HCT116 (cell line): ENCODE data around the gene SCTR. TPM values are rescaled to one million over a fixed set of nuclear protein-coding genes. Genes with fewer than 3 reads are reported as not detected.

Experiments used
- ATAC-seq: fragments of 200-7000 bp; cut with Tn5 transposase; 2 replicates; pipeline ENCODE4 v1.9.1; 2020; ENCODE audit warnings: mild to moderate bottlenecking, moderate library complexity
- BruUV-seq: library from RNA; stranded (reverse); fragments of 400-500 nt; replicated peaks from 2 replicates; lab custom pipeline; 2021; lab: Mats Ljungman, UMichigan
- CTCF ChIA-PET: fragments of 300-600 bp; sonication (Branson Sonifier 250); formaldehyde crosslinking; loops from one replicate; lab custom pipeline; 2021; ENCODE audit warnings: antibody characterized with exemption; lab: Charles Lee
- POLR2A ChIA-PET: fragments of 300-600, 350-600 bp; sonication (Branson Sonifier 250); formaldehyde crosslinking; loops from one replicate; lab custom pipeline; 2021; ENCODE audit warnings: antibody characterized with exemption; lab: Charles Lee
- RAD21 ChIA-PET, 2 experiments: fragments of 300-600 bp; sonication (Branson Sonifier 250); formaldehyde crosslinking; loops; one replicate each; lab custom pipeline; 2023; ENCODE audit warnings: low total read pairs in 2 of 2; ENCODE audit not compliant: uncharacterized antibody in 2 of 2, unreplicated experiment in 2 of 2, low non-redundant PET in 1 of 2; lab: Charles Lee
- DNase-seq: peaks from one replicate; pipeline ENCODE4 v3.0.0-alpha.2; 2010; ENCODE audit warnings: low read depth, low spot score
- H2AFZ ChIP-seq: fragments of 200-600 bp; shearing (Covaris generic), sonication (generic); 2 replicates; pipeline ENCODE4 v1.6.1; 2017; ENCODE audit warnings: low read depth, mixed run types, mixed read lengths, antibody characterized with exemption, low read length; ENCODE audit not compliant: poor library complexity, severe bottlenecking
- H3K27ac ChIP-seq: 2 replicates; pipeline ENCODE4 v1.5.1; 2012; ENCODE audit warnings: low read depth, low read length
- H3K27me3 ChIP-seq: fragments of 200-600 bp; sonication (generic); 2 replicates; pipeline ENCODE4 v1.6.1; 2016; ENCODE audit warnings: mixed run types, low read length, mixed read lengths; ENCODE audit not compliant: insufficient read depth
- H3K36me3 ChIP-seq, 2 experiments: fragments of 200-500 bp in 1 of 2; fragments of 200-600 bp in 1 of 2; sonication (Bioruptor generic) in 1 of 2; sonication (generic) in 1 of 2; 2 replicates each; pipeline versions ENCODE4 v1.5.1 to v1.6.1; 2014 to 2016; ENCODE audit warnings: low read length in 2 of 2, inconsistent platforms in 1 of 2, mixed read lengths in 1 of 2, mixed run types in 1 of 2; ENCODE audit not compliant: insufficient read depth in 2 of 2, control insufficient read depth in 1 of 2
- H3K4me1 ChIP-seq, 2 experiments: fragments of 200-600 bp in 1 of 2; sonication (generic) in 1 of 2; 2 replicates each; pipeline versions ENCODE4 v1.5.1 to v1.6.1; 2012 to 2017; ENCODE audit warnings: low read length in 2 of 2, inconsistent platforms in 1 of 2, mild to moderate bottlenecking in 1 of 2, mixed read lengths in 1 of 2, mixed run types in 1 of 2, moderate library complexity in 1 of 2; ENCODE audit not compliant: insufficient read depth in 2 of 2, control insufficient read depth in 1 of 2
- H3K4me2 ChIP-seq: fragments of 200-600 bp; sonication (generic); 2 replicates; pipeline ENCODE4 v1.6.1; 2017; ENCODE audit warnings: mixed run types, low read length, mixed read lengths
- H3K4me3 ChIP-seq, 2 experiments: fragments of 200-600 bp in 1 of 2; sonication (generic) in 1 of 2; replicated peaks in 1 of 2; 2 replicates each; pipeline ENCODE4 v1.5.1; 2011 to 2016; ENCODE audit warnings: low read length in 2 of 2, control low read depth in 1 of 2, low read depth in 1 of 2, mild to moderate bottlenecking in 1 of 2, mixed read lengths in 1 of 2, mixed run types in 1 of 2
- H3K79me2 ChIP-seq: fragments of 200-600 bp; sonication (generic); 2 replicates; pipeline ENCODE4 v1.6.1; 2017; ENCODE audit warnings: mild to moderate bottlenecking, mixed run types, low read length, moderate library complexity, mixed read lengths; ENCODE audit not compliant: insufficient read depth
- H3K9ac ChIP-seq: fragments of 200-600 bp; sonication (generic); 2 replicates; pipeline ENCODE4 v1.6.1; 2016; ENCODE audit warnings: low read length, mixed read lengths
- H3K9me2 ChIP-seq: fragments of 200-600 bp; sonication (generic), shearing (Covaris generic); 2 replicates; pipeline ENCODE4 v1.6.1; 2017; ENCODE audit warnings: mixed run types, mild to moderate bottlenecking, moderate library complexity; ENCODE audit not compliant: insufficient read depth
- H3K9me3 ChIP-seq, 2 experiments: fragments of 200-500 bp in 1 of 2; fragments of 200-600 bp in 1 of 2; sonication (Bioruptor generic) in 1 of 2; sonication (generic) in 1 of 2; 2 replicates each; pipeline ENCODE4 v1.6.1; 2014 to 2017; ENCODE audit warnings: low read length in 2 of 2, mixed read lengths in 2 of 2, inconsistent platforms in 1 of 2, low read depth in 1 of 2, mild to moderate bottlenecking in 1 of 2, mixed run types in 1 of 2, moderate library complexity in 1 of 2; ENCODE audit not compliant: control insufficient read depth in 1 of 2, insufficient read depth in 1 of 2
- H4K20me1 ChIP-seq: fragments of 200-600 bp; sonication (generic), shearing (Covaris generic); 2 replicates; pipeline ENCODE4 v1.6.1; 2017; ENCODE audit warnings: mixed run types, mild to moderate bottlenecking, moderate library complexity; ENCODE audit not compliant: insufficient read depth
- CEBPB ChIP-seq: IDR thresholded peaks from 2 replicates; pipeline ENCODE4 v1.6.1; 2012; ENCODE audit warnings: low read depth
- CTCF ChIP-seq, 3 experiments: fragments of 200-600 bp in 1 of 3; sonication (generic) in 1 of 3; IDR thresholded peaks in 2 of 3; conservative IDR thresholded peaks in 1 of 3; 2 replicates each; pipeline ENCODE4 v1.5.1; 2012 to 2017; ENCODE audit warnings: low read depth in 2 of 3, low read length in 2 of 3, antibody characterized with exemption in 1 of 3, borderline replicate concordance in 1 of 3, control low read depth in 1 of 3, mild to moderate bottlenecking in 1 of 3, mixed read lengths in 1 of 3, mixed run types in 1 of 3, moderate library complexity in 1 of 3; ENCODE audit not compliant: insufficient read depth in 1 of 3
- MAX ChIP-seq: IDR thresholded peaks from 2 replicates; pipeline ENCODE4 v1.6.1; 2012
- POLR2AphosphoS5 ChIP-seq: IDR thresholded peaks from 2 replicates; pipeline ENCODE4 v1.6.1; 2011; ENCODE audit warnings: mild to moderate bottlenecking, low read depth, low read length, moderate library complexity
- RAD21 ChIP-seq: IDR thresholded peaks from 2 replicates; pipeline ENCODE4 v1.6.1; 2012; ENCODE audit warnings: low read depth, mild to moderate bottlenecking
- SIN3A ChIP-seq: IDR thresholded peaks from 2 replicates; pipeline ENCODE4 v1.6.1; 2012; ENCODE audit warnings: low read depth
- ZBTB33 ChIP-seq: IDR thresholded peaks from 2 replicates; pipeline ENCODE4 v1.6.1; 2011; ENCODE audit warnings: mild to moderate bottlenecking, low read length, moderate library complexity; ENCODE audit not compliant: insufficient replicate concordance; ENCODE audit errors: extremely low read depth
- ZFX ChIP-seq: fragments of 450-650 bp; IDR thresholded peaks from 2 replicates; pipeline ENCODE4 v1.6.1; 2017
- intact Hi-C: fragments of 100-400 bp; cut with micrococcal nuclease; formaldehyde crosslinking; loops from 2 replicates; pipeline ENCODE4 v1.10.0; 2022
- total RNA-seq: library from RNA; stranded (reverse); gene quantifications from one replicate; pipeline ENCODE4 v1.2.1, GENCODE V29; 2021; ENCODE audit not compliant: unreplicated experiment

SCTR gene
- total RNA-seq, 1 experiment from 2014 or later: not detected

GRCh38 chr2:119426396-119426675 lies 97.9 kb downstream of the SCTR start:
- H3K4me3 ChIP-seq: no peak overlapping the region
- H3K36me3 ChIP-seq: no peaks in the 10 kb centered on the region
- no TSS peak for BruUV-seq
- no peak overlapping the region for H3K9ac ChIP-seq
- TF ChIP-seq MAX (no peak), ZFX (no peak), CTCF (IDR thresholded peaks at IDR 0.05 in 2 of 3, conservative IDR thresholded peaks at IDR 0.05 in 1 of 3; ENCODE audit: borderline replicate concordance in 1 of 3, insufficient read depth in 1 of 3, low read depth in 2 of 3, low read length in 2 of 3) (no peak), RAD21 (no peak), SIN3A (no peak), ZBTB33 (no peak), POLR2AphosphoS5 (no peak), CEBPB (no peak)
- no peak for DNase-seq
- peaks cover 10 to 23% of the 10 kb centered on the region in 2 experiments; a peak in 3 of 4 replicates for H3K4me1 ChIP-seq
- H3K9me3 ChIP-seq: peaks cover 0 to under 1% of the 10 kb centered on the region in 2 experiments; a peak in 2 of 4 replicates
- no peaks in the 10 kb centered on the region for H4K20me1 ChIP-seq
- ChIA-PET POLR2A (no interaction called here), RAD21 (no interaction called here), CTCF (no interaction called here)
- no peaks in the 10 kb centered on the region for H3K79me2 ChIP-seq
- intact Hi-C loops: no loop called here
- H3K9me2 ChIP-seq: no peaks in the 10 kb centered on the region
- no peak overlapping the region for H3K27ac ChIP-seq
- no peak for ATAC-seq
- no peaks in the 10 kb centered on the region for H3K27me3 ChIP-seq
- H2AFZ ChIP-seq: no peak overlapping the region
- H3K4me2 ChIP-seq: no peak overlapping the region
